HUDEP-2 (cell line): ENCODE results near the gene DEAF1.
"Not testable (repeated sequence)": the region's sequence is repeated elsewhere in the genome, so short reads cannot be mapped to it uniquely, and the experiment has no call there.

Source experiments
- DNase-seq, 76 experiments: peaks; one replicate each; lab custom pipeline; 2025; ENCODE audit not compliant: unreplicated experiment in 76 of 76; lab: John Stamatoyannopoulos, UW

Gene DEAF1

DNA sequence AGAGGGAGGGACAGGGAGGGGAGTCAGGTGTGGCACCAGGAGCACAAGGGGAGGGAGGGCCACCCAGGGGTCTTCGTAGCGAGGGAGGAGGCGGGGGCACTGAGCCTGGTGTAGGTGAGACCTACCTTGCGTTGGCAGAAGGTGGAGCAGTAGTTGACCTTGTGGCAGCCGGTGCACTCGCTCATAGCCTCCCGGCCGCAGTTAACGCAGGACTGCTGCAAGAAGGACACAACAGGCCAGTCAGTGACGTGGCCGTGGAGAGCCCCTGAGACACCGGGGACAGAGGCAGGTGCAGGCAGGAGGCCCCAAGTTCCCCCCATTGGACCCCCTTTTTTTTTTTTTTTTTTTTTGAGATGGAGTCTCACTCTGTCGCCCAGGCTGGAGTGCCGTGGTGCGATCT is 41.2 kb downstream of the DEAF1 start:
- no peak for DNase-seq

DNA sequence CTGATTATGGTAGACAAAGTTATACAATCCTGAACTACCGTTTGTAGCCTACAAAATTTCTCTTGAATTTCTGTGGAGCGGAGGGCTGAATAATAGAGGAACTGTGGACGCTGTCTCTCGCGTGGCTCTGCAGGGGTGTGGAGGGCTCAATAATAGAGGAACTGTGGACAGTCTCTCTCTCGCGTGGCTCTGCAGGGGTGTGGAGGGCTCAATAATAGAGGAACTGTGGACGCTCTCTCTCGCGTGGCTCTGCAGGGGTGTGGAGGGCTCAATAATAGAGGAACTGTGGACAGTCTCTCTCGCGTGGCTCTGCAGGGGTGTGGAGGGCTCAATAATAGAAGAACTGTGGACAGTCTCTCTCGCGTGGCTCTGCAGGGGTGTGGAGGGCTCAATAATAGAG is 41.9 kb downstream of the DEAF1 start:
- DNase-seq = not testable (repeated sequence)

DNA sequence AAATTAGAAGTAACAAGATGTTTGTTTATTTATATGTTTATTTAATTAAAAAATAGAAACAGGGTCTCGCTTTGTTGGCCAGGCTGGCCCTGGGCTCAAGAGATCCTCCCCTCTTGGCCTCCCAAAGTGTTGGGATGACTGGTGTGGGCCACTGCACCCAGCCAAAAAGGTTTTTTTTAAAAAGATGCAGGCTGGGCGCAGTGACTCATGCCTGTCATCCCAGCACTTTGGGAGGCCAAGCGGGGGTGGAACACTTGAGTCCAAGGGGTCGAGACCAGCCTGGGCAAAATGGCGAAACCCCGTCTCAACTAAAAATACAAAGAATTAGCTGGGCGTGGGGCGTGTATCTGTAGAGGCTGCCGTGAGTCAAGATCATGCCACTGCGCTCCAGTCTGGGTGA is 44.5 kb downstream of the DEAF1 start:
- DNase-seq = no peak

DNA sequence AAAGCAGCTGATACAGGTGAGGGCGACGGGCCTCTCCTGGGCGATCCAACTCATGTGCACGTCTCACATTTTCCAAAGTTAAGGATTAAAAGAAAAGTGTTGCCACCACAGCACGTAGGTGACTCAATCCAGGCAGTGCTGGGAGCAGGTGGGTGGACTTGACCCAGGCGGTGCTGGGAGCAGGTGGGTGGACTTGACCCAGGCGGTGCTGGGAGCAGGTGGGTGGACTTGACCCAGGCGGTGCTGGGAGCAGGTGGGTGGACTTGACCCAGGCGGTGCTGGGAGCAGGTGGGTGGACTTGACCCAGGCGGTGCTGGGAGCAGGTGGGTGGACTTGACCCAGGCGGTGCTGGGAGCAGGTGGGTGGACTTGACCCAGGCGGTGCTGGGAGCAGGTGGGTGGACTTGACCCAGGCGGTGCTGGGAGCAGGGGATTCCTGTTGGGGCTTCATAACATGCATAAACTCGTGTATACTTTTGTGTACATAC is 47.3 kb downstream of the DEAF1 start:
- DNase-seq = not testable (repeated sequence)

DNA sequence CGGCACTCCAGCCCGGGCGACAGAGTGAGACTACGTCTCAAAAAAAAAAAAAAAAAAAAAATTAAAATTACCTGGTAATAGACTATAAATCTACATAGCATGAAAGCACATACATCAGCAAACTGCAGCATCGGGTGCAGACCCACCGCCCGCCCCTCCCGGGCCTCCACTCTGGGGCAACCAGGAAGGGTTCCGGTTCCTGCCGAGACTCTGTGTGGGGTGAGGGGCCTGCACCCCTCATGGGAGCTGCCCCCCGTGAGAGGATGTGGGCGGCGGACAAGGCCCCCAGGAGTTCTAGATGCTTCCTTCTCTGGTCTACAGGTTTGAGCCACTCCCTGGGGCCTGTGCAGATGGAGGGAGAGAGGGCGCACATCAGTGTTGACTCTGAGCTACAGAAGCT is 48.8 kb downstream of the DEAF1 start:
- no peak for DNase-seq

DNA sequence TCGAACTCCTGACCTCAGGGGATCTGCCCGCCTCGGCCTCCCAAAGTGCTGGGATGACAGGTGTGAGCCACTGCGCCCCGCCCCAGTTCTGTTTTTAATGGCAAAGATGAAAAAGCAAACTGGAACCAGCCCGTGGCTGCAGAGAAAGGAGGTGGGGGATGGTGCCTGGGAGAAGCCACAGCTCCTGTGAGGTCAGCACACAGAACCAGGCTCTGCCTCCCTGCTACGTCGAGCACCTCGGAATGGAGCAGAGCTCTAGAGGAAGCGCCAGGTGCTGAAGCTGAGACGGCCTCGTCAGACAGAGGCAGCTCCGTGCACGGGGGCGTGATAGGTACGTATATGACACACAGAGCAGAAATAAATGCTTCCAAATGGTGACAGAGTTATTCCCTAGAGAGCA is 49.5 kb downstream of the DEAF1 start:
- DNase-seq = no peak

DNA sequence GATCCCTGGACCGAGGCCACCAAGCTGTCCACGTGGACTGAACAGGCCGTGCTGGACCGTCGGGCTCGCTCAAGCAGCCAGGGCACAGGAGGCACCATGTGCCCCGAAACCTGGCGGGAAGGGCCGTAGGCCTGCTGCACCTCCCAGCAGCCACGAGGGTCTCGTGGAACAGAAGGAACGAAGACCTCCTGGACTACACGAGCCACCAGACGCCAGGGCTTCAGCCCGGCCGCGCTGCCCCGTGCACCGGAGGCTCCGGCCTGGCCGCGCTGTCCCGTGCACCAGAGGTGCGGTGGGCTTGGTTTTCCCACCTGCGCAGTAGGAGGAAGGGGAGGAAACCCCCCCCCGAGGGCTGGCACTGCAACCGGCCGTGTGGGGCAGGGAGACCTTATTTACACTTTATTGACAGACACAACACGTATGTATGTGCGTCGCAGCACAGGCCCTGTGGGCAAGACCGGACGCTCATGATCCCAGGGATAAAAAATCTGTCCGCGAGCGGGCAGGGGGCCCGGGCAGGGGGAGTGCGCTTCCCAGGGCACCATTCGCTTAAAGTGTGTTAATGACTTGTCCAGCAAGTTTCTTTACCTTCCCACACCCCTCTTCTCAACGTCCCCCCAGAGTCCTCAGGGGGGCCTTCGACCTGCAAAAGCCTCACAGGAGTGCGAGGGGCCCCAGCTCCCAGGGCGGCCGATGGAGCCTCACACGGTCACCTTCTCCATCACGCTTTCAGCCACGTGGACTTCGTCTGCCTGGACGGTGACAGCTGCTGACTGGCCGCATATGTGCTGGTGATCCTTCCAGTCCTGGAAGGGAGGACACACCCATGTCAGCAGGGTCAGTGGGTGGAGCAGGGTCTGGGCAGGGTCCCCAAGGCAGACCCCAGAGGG is 50.9 kb downstream of the DEAF1 start:
- DNase-seq = no peak

DNA sequence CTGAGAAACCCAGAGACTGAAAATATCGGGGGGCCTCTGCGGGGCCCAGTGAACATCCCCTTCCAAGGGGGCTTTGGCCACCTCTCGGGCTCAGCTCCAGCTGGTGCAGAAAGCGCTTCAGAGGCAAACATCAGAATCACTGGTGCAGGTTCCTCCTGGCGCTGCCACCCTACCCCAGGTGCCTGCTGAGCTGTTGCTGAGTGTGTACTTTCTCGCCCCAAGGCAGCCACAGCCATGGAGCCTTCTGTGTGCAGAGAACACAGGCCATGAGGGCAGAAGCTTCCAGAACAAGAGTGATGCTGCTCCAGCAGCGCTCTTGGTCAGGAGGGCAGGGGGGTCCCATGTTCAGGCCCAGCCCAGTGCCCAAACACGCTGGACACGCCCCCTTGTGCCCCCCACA is 51.7 kb downstream of the DEAF1 start:
- no peak for DNase-seq

DNA sequence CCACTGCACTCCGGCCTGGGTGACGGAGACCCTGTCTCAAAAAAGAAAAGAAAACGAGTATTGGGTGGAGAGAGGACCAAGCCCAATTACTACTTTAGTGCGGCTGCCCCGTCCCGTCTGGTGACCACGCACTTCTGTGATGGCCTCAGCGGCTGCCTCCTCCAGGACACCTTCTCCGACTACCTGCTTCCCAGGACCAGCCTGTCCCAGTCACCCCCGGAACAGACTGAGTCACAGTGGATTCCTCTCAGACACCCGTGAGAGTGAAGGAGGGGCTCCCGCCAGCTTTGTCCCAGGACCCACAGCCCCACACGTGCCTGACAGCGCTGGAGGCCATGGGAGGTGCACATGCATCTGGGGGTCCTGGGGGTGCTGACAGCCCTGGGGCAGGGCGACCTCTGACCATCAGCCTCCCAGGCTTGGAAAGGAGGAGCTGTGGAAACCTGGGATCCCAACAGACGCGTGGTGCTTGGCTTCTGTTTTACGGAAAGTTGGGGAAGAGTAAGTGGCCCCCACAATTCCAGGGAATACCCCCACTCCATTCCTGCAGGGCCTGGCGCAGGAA is 53.1 kb downstream of the DEAF1 start:
- no peak for DNase-seq

DNA sequence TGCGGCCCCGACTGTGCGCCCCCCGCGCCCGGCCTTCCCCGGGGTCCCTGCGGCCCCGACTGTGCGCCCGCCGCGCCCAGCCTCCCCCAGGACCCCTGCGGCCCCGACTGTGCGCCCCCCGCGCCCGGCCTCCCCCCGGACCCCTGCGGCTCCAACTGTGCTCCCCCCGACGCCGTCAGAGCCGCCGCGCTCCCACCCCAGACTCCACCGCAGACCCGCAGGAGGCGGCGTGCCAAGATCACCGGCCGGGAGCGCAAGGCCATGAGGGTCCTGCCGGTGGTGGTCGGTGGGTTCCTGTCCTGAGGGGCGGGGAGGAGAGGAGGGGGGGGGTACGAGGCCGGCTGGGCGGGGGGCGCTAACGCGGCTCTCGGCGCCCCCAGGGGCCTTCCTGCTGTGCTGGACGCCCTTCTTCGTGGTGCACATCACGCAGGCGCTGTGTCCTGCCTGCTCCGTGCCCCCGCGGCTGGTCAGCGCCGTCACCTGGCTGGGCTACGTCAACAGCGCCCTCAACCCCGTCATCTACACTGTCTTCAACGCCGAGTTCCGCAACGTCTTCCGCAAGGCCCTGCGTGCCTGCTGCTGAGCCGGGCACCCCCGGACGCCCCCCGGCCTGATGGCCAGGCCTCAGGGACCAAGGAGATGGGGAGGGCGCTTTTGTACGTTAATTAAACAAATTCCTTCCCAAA is 54.9 kb downstream of the DEAF1 start:
- no peak for DNase-seq

DNA sequence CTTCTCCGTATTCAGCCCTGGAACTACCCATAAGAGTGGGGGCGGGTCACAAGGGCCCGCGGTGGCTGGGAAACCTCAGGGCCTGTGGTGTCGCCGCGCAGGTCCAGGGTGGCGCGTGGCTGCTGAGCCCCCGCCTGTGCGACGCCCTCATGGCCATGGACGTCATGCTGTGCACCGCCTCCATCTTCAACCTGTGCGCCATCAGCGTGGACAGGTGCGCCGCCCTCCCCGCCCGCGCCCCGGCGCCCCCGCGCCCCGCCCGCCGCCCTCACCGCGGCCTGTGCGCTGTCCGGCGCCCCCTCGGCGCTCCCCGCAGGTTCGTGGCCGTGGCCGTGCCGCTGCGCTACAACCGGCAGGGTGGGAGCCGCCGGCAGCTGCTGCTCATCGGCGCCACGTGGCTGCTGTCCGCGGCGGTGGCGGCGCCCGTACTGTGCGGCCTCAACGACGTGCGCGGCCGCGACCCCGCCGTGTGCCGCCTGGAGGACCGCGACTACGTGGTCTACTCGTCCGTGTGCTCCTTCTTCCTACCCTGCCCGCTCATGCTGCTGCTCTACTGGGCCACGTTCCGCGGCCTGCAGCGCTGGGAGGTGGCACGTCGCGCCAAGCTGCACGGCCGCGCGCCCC is 55.6 kb downstream of the DEAF1 start:
- DNase-seq = no peak

DNA sequence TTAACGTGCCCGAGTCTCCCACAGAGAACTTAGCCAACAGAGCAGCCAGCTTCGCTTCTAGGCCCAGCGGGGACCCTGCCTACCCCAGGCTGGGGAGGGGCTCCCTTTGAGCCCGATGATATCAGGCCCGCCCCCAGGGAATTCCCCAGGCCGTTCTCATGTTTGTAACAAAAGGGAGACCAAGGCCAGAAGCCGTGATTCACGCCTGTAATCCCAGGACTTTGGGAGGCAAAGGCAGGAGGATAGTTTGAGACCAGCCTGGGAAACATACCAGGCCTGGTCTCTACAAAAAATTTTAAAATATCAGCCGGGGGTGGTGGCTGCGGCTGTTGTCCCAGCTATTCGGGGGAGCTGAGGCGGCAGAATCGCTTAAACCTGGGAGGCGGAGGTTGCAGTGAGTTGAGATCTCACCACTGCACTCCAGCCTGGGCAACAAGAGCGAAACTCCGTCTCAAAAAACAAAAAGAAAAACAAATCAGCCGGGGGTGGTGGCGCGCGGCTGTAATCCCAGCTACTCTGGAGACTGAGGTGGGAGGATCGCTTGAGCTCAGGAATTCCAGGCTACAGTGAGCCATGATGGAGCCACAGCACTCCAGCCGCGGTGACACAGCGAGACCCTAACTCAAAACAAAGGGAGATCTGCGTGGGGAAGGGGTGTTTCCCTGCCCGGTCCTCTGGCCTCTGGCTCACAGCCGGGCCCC is 56.2 kb downstream of the DEAF1 start:
- no peak for DNase-seq

DNA sequence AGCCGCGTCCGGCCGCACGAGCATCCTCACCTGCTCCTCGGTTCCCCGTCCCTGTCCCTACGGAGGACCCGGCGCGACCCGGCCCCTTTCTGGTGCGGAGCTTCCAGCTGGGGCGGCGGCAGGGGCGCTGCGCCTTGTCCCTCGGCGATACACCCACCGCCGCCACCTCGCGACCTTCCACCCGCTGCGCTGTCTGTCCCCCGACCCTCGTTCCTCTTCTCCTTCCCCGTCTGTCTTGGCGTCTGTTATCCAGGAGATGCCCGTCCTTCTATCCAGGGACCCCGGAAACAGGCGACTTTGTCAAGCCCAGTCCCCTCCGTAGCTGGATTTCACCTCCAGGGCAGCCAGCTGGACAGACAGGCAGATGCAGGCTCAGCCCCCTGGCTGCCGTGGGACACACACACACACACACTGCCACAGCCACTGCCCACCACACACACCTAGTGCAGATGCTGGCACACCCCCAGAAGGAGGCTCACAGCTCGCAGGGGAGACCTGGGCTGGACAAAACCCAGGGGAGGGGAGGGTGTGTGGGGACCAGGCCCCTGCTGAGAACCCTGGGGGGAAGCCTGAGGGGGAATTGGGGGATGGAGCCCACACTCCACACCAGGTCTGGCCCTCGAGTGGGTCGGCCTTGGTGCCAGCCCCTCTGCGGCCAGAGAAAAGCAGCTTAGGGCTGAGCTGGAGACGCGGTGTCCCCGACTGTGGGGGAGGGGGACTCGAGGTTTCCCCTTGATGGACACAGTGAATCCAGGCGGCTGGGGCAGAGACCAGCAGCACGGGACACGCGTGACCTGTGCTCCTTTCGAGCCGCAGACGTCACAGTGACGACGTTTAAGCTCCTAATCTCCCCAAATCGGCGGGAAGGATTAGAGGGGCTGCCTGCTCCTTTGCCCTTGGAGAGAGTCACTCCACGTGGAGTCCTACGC is 57.2 kb downstream of the DEAF1 start:
- DNase-seq = no peak

DNA sequence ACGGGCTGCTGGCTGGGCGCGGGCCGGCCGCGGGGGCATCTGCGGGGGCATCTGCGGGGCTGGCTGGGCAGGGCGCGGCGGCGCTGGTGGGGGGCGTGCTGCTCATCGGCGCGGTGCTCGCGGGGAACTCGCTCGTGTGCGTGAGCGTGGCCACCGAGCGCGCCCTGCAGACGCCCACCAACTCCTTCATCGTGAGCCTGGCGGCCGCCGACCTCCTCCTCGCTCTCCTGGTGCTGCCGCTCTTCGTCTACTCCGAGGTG is 57.8 kb downstream of the DEAF1 start:
- no peak for DNase-seq

DNA sequence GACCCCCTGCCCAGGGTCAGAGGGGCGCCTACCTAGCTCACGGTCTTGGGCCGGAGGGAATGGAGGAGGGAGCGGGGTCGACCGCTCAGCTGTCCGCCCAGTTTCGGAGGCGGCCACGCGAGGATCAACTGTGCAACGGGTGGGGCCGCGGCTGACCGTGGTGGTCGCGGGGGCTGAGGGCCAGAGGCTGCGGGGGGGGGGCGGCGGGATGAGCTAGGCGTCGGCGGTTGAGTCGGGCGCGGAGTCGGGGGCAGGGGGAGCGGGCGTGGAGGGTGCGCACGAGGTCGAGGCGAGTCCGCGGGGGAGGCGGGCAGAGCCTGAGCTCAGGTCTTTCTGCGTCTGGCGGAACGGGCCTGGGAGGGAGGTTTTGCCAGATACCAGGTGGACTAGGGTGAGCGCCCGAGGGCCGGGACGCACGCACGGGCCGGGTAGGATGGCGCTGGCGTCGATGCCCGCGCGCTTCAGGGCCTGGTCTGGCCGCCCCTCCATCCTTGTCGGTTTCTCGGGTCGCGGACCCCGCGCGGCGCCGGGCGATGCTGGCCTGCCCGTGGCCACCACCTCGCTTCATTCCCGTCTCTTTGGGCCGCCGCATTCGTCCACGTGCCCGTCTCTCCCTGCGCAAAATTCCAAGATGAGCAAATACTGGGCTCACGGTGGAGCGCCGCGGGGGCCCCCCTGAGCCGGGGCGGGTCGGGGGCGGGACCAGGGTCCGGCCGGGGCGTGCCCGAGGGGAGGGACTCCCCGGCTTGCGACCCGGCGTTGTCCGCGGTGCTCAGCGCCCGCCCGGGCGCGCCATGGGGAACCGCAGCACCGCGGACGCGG is 58.3 kb downstream of the DEAF1 start, which contains the start of gene DRD4:
Gene DRD4 (plus strand): TSS at position 759 of the 822 bp plus-strand sequence. CDS start 36 bp downstream, at position 795.
- DNase-seq = no peak

DNA sequence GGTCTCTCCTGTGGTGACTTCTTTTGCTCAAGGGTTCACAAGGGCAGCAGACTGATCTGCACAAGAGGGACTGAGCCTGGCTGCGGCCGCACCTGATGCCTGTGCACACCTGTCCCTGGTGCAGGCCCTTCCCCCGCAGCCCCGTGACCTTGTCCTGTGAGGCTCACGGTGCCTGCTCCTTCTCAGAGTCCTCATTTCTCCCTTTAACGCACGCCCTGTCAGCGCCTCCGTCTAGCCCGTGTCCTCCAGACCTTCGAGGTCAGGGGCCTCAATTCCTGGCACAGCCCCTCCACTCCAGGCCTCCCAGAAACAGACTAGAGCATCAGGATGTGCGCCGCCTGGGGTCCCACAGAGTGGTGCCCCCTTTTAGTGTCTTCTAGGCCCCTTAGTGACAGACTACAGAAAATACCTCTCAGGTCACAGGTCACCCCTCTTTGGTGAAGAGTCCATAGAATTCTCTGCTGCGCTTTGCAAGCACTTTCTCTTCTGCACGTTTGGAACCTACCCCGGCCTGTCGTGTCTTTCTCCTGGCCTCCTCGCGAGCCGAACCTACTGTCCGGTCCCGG is 59.0 kb downstream of the DEAF1 start:
- no peak for DNase-seq

DNA sequence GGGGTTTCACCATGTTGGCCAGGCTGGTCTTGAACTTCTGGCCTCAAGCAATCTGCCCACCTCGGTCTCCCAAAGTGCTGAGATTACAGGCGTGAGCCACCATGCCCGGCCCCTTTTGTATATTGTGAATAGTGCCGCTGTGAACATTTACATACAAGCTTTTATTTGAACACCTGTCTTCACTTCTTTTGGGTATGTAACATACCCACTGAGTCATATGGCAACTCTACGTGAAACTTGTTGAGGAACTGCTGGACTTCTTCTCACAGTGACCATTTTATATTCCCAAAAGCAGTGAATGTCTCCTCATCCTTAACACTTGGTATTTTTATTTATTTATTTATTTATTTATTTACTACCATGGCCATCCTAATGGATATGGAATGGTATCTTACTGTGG is 64.2 kb downstream of the DEAF1 start:
- DNase-seq = no peak

DNA sequence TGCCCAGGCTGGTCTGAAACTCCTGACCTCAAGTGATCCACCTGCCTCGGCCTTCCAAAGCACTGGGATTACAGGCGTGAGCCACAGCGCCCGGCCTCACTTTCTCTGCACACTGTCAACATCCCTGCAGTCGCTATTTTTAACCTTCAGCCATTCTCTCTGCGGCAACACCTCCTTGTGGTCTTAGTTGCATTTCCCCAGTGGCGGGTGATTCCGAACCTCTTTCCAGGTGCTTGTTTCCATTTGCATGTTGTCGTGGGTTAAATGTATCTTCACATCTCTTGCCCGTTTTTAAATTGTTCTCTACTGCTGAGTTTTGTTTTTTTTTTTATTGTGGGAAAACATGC is 65.8 kb downstream of the DEAF1 start:
- no peak for DNase-seq

DNA sequence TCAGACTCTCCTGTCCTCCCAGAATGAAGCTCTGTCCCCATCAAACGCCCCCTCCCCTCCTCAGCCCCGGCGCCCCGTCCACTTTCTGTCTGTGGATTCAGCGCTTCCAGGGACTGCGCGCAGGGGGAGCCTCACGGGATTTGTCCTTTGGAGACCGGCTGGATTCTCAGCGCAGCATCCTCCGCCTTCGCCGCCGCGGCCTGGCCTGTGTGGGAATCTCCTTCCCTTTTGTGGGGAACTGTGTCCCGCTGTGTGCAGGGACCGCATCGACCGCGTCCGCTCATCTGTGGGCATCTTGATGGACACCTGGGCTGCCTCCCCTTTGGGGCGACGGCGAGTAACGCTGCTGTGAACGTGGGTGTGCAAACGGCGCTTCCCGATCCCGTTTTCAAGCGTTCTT is 67.0 kb downstream of the DEAF1 start:
- DNase-seq = no peak
